ENCODE data around the gene IPP.
"Not testable (repeated sequence)": the region's sequence is repeated elsewhere in the genome, so short reads cannot be mapped to it uniquely, and the experiment has no call there.

Gene IPP

DNA sequence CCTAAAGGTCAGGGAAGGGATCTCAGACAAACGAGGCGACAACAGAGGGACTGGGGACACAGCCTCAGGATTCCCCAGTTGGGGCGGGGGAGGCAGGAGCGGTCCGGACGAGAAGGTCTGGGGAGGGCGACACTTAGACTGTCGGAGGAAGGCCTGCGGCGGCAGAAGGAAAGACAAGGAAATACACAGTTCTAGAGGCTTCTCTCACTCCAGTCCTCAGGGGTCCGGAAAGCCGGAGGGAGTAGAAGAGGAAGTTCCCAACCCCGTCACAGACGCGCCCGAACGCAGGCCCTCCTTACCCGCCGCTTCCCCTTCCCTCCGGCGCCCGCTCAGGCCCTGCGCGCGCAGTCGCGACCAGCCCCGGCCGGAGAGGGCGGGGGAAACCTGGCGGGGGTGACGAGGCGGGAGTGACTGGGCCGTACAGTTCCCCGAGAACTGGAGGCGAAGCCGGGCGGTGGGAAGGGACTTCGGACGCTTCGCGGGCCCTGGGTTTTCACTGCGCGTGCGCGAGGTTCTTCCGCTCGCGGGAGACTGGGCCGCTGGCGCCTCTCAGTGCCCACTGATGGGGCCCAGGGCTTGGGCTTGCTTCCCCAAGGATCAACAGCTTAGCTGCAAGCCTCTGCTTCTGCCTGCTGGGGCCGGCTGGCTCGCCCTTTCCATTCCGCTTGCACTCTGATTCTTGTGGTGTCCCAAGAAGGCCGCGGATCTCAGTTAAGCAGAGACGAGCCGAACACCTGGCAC is at the start of gene IPP:
Gene IPP, minus strand, starts transcription at position 356 of the 741 bp plus-strand sequence. CDS start 4,242 bp downstream, outside the sequence.
- peak; percentile 100 for DNase-seq (ENCODE audit: low spot score)

DNA sequence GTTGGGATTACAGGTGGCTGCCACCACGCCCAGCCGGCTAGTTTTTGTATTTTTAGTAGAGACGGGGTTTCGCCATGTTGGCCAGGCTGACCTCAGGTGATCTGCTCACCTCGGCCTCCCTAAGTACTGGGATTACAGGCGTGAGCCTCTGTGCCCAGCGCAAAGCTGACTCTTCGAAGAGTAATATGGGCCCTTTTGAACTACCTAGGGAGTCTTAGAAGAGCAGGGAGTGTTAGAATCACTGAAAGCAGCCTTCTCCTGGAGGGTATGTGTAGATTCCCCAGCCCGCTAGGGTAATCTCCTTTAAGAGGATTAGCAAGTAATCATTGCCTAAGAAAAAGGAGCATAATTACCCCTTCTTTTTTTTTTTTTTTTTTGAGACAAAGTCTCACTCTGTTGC is 46.5 kb upstream of the IPP start:
- no peak for DNase-seq (ENCODE audit: low spot score)

DNA sequence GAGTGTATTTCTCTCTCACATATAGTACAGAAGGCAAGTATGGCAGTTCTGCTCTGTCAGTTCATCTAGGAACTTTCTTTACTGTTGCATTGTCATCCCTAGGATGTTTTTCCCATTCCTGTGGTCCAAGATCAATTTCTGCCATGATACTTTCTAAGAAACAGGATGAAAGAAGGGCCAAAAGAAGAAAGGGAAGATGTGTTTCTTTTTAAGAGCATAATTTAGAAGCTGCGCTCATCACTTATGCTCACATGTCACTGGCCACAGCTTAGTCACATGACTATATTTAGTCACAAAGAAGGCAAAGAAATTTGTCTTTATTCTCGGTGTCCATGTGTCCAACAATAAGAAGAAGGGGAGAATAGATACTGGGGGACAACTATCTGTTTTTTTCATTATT is 45.9 kb upstream of the IPP start:
- DNase-seq (ENCODE audit: low spot score), result no peak

DNA sequence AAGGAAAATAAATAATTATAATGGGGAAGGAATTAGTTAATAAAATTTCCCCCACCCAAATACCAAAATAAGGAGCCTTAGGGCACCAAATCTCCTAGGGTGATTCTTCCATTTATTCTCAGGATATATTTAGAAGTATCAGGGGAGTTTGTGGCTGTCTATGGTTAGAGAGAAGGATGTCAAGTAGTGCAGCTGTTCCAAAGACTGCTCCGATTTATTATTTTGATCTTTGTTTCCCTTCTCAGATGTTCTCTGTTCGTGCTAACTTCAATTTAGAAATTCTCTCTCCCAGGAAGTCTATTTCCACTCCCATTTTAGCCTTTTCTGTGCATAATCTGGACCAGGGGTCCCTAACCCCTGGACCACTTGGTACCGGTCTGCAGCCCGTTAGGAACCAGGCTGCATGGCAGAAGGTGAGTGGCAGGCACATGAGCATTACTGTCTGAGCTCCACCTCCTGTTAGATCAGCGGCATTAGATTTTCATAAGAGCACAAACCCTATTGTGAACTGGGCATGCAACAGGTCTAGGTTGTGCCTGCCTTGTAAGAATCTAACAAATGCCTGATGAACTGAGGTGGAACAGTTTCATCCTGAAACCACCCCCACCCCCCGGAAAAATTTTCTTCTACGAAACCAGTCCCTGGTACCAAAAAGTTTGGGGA is 43.6 kb upstream of the IPP start:
- DNase-seq (ENCODE audit: low spot score), result no peak

DNA sequence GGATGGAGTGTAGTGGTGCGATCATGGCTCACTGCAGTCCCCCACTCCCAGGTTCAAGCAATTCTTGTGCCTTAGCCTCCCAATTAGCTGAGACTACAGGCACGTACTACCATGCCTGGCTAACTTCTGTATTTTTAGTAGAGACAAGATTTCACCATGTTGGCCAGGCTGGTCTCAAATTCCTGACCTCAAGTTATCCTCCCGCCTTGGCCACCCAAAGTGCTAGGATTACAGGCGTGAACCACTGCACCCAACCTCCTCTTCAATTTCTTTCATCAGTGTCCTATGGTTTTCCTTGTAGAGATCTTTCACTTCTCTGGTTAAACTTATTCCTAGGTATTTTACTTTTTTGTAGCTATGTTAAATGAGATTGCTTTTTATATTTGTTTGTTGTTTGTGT is 42.3 kb upstream of the IPP start:
- DNase-seq (ENCODE audit: low spot score), result no peak

DNA sequence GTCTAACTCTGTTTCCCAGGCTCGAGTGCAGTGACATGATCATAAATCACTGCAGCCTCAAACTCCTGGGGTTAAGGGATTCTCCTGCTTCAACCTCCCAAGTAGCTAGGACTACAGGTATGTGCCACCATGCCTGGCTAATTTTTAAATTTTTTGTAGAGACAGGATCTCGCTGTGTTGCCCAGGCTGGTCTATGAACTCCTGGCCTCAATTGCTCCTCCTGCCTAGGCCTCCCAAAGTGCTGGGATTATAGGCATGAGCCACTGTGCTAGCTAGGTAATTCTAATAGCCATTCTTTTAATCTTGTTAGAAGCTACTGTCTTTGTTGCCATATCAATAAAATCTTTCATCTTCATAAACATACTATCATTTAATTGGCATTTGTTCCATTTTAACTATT is 39.1 kb upstream of the IPP start:
- no peak for DNase-seq (ENCODE audit: low spot score)

DNA sequence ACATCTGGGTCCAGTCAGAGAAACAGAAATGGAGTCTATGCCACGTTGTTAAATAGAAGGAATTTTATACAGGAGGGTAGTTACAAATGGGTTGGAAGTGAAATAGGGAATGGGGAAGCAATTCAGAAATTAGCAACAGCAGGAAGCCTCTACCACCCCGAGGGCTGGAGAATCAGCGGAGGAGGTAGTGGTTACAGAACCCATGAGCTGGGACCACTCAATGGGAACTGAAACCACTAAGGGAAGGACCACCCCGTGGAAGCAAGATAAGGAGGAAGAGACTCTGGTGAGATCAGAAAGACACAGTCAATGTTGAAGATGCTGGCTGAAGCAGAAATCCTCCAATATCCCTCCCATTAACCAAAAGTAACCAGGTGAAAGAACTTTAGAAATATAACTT is 37.5 kb upstream of the IPP start:
- DNase-seq (ENCODE audit: low spot score), result no peak

DNA sequence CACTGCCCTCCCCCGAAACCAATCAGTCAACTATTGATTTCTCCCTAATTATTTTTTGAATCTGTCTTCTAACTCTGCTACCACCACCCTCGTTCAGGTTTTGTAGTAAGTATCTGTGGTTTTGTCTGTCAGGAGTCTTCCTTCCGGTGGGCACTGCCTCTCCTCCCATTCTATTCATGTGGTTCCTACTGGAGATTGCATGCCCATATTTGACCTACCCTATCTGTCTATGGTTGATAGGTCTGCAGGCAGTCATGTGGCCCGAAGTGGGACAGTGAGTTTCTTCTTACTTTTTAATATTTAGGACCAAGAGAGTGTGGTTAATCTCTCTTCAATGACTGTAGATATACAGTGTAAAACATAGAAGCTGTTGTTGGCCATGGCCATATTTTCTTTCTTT is 35.1 kb upstream of the IPP start:
- no peak for DNase-seq (ENCODE audit: low spot score)

DNA sequence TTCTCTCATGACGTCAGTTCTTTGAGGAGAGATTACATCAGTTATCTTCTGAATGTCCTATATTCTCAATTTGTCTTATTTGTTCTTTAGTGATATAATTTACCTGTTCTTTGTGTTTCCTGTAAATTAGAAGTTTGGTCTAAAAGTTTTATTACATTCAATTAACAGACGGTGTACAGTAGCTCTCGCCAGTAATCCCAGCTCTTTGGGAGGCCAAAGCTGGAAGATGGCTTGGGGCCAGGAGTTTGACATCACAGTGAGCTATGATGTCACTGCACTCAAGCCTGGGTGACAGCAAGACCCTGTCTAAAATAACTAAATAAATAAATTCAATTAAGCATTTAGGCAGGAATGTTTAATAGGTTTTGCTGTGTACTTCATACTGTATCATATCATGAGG is 25.3 kb upstream of the IPP start:
- no peak for DNase-seq (ENCODE audit: low spot score)

DNA sequence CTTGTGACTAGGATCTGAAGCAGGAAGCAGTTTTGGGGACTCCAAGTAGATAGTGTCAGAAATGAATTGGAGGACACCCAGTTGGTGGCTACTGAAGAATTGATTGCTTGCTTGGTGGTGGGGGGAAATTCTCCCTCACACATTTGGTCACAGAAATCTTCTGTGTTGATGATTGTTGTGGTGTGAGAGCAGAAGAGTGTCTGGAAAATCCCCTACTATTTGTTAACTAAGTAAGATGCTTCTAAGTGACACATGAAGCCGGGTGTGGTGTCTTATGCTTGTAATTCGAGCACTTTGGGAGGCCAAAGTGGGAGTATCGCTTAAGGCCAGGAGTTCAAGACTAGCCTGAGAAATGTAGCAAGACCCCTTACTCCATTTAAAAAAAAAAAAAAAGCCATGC is 22.5 kb upstream of the IPP start:
- no peak for DNase-seq (ENCODE audit: low spot score)

DNA sequence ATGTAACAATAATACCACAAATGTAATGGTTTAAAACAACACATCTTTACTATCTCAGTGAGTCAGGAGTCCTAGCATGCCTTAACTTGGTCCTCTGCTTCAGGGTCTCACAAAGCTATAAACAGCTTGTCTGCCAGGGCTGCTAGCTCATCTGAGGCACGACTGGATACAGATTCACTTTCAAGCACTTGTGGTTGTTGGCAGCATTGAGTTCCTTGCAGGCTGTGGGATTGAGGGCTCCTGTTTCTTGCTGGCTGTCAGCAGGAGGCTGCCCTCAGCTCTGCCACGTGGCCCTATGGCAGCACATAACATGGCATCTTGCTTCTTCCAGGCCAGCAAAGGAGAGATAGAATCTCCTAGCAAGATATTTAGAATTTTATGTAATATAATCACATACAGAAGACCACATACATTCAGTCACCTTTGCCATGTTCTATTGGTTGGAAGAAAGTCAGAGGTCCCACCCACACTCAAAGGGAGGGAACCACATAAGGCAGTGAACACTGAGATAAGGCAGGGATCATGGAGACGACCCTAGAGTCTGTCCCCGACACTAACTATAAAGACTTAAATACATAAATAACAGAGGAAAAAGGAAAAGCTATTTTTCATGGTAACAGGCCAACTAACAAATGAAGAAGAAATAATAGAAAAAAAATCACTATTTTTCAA is 18.9 kb upstream of the IPP start:
- DNase-seq (ENCODE audit: low spot score), result peak; percentile 51

DNA sequence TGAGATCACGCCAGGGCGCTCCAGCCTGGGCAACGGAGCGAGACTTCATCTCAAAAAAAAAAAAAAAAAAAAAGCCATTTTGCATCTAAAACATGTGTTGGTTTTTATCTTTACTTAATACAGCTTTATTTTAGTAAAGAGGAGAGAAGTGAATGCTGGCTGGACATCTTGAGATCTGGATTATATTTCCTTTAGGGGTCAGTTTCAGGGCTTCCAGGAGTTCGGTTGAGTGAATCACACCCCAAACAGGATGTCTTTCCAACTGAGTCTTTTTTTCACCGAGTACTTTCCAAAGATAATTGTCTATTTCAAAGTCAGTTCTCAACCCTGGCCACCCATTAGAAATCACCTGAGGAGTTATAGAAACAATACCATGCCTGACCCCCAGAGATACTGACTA is 16.6 kb upstream of the IPP start:
- DNase-seq (ENCODE audit: low spot score), result peak; percentile 52

DNA sequence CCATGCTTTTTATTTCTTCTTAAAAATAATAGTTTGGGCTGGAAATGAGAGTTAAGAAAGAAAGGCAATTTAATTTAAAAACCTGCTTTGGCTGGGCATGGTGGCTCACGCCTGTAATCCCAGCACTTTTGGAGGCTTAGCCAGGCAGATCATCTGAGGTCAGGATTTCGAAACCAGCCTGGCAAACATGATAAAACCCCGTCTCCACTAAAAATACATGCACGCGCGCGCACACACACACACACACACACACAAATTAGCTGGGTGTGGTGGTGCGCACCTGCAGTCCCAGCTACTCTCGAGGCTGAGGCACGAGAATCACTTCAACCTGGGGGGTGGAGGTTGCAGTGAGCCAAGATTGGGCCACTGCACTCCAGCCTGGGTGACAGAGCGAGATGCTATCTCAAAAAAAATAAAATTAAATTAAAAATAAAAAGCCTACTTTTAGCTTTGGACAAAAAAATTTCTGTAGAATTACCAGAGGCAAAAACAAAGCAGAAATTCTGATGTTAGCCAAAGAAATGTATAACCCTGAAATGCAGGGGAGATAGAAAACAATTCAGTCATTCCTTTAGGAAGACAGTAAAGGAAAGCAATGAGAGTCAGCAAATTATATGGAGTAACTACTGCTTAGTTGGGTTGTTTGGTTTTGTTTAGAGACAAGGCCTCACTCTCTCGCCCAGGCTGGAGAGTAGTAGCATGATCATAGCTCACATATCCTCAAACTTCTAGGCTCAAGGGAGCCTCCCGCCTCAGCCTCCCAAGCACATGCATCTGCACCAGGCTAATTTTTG is 15.7 kb upstream of the IPP start:
- DNase-seq (ENCODE audit: low spot score), result no peak

DNA sequence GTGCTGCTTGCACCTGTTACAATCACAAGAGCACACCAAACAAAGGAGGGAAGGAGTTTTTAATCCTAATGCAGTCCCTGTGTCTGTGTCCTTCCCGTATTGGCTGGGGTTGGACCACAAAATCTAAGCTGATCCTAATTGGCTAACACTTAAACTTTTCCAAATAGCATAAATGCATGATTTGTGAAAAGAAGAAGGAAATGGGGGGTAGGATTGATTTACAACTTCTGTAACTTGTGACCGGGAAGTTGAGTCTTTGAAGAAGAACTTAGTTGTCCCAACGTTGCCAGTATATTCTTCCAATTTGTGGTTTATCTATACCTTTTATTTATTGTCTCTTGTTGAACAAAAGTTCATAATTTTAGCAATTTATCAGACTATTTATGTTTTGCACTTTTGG is 11.8 kb upstream of the IPP start:
- no peak for DNase-seq (ENCODE audit: low spot score)

DNA sequence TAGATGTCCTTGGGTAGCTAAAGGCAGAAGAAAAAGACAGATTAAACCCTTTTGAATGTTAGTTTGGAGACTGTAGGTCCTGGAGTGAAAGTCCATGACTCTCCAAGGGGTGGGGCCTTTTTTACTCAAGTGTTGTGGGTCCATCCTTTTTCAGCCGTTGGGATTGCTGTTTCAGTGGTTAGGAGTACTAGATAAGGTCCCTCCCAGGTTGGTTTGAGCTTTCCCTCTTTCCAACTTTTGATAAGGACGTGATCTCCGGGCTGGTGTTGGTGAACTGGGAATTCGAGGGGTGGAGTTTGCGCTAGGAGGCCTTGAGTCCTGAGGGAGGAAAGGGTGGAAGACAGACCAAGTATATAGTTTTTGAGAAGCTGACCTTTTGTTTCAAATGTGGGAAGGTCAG is 5.2 kb upstream of the IPP start:
- no peak for DNase-seq (ENCODE audit: low spot score)

DNA sequence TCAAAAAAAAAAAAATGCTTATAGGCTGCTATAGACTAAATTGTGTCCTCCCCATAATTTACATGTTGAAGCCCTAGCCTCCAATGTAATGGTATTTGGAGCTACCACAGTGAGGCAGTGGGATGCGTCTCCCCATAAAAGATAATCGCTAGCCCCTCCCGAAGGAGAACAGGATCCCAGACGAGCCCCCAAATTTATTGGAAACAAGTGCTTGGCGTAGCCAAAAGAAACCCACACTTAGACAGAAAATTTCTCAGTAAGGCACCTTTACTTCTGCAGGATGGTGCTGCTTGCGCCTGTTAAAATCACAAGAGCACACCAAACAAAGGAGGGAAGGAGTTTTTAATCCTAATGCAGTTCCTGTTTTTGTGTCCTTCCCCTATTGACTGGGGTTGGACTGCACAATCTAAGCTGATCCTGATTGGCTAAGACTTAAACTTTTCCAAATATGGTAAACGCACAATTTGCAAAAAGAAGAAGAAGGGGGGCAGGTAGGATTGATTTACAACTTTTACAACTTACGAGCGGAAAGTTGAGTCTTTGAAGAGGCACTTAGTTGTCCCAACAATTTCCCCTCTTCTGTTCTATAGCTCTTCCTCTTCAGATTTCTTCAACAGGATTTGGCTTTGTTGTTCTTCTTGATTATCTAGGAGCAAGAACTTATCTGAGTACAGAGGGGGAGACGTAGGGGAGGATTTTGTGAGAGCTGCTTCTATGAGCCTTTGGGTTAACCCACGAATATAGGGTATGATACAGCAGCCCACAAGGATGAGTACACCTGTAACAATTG is 3.0 kb upstream of the IPP start:
- DNase-seq (ENCODE audit: low spot score), result no peak

DNA sequence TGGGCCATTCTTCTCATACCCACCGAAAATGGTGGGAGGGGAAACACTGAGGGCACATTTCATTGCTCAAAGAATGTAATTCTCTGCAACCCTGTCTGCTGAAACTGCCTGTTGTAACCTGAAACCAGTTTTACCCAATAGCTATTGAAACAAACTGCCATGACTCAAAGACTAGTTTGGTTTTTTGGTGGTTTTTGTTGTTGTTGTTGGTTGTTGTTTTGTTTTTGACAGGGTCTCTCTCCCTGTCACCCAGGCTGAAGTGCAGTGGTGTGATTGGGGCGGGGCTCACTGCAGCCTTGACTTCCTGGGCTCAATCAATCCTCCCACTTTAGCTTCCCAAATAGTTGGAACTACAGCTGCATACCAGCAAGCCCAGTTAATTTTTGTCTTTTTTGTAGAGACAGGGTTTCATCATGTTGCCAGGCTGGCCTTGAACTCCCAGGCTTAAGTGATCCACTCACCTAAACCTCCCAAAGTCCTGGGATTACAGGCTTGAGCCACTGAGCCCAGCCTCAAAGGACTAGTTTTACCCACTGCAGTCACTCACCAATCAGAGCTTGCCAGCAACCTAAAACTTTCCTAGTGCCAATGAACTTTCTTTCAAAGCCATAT is 2.1 kb upstream of the IPP start:
- DNase-seq (ENCODE audit: low spot score), result no peak

DNA sequence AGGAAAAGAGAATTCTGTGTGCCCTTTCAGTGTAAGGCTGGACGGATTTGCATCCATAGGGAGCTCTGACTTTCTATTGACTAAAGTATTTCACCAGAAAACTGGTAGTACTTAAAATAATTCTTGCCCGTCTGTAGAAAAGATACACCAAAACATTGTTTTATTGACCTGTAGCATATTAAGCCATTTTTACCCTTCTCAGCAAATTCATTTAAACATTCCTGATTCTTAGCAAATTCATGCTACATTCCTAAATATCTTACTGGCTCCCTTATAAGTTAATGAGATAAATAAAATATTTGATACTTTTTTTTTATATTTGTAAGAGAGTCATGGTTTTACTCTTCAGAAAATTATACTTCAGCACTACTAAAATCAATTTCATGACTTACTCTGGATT is 1.6 kb upstream of the IPP start:
- DNase-seq (ENCODE audit: low spot score), result no peak

DNA sequence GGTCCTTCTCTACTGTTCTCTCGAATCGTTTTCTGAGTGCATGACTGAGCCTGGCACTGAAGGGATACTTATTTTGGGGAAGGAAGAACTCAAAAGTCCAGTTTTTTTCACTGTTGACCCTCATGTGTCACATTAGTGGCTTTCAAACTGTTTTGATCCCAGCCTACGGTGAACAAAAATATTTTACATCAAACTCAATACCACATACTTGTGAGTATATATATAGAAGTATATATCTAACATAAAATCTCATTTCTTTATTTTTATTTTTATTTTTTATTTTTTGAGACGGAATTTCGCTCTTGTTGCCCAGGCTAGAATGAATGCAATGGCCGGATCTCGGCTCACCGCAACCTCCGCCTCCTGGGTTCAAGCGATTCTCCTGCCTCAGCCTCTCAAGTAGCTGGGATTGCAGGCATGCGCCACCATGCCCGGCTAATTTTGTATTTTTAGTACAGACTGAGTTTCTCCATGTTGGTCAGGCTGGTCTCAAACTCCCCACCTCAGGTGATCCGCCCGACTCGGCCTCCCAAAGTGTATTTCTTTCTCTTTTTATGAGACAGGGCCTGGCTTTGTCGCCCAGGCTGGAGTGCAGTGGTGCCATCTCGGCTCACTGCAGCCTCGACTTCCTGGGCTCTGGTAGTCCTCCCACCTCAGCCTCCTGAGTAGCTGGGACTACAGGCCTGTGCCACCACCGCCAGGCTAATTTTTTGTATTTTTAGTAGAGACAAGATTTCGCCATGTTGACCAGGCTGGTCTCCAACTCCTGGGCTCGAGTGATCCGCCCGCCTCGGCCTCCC is 786 bp upstream of the IPP start:
- DNase-seq (ENCODE audit: low spot score), result not testable (repeated sequence)

DNA sequence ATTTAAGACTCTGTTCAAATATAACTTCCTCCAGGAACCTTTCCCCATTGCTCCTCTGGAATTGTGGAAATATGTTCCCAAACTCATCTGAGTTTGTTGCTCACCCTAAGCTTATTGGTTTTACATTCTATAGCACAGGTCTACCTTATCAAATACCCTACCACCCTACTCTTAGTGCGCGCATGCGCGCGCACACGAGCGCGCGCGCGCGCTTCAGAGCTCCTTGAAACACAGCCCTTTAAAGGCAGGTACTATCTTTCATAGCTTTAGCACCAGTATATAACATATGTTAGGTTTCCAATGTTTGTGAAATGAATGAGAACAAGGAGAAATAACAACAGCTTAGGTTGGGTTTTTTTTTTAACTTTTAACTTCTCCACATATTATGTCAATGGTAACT is 3.5 kb downstream of the IPP start:
- no peak for DNase-seq (ENCODE audit: low spot score)
